ENCODE data around the gene BLNK. TPM values are rescaled to one million over a fixed set of nuclear protein-coding genes. Genes with fewer than 3 reads are reported as not detected.

BLNK gene
- total and polyA plus RNA-seq, 9 donors, result 1.2 to 3.2 (median 1.6) TPM

GRCh38 chr10:96305019-96305418, 33.6 kb upstream of the BLNK start:
- H3K4me3 ChIP-seq (ENCODE audit: low read length), result no peak overlapping the region
- H3K27ac ChIP-seq (ENCODE audit: low read length), result no peak overlapping the region
- WGBS (ENCODE audit: insufficient coverage), result no CpG with 5 or more reads among the region's 3 CpGs
- peaks cover 6% of the 10 kb centered on the region for H3K27me3 ChIP-seq (ENCODE audit: control insufficient read depth, insufficient read depth, low read length)
- H3K4me1 ChIP-seq (ENCODE audit: control insufficient read depth, insufficient read depth, low read length), result no peaks in the 10 kb centered on the region
- no peaks in the 10 kb centered on the region for H3K9me3 ChIP-seq (replicated peaks; ENCODE audit: control insufficient read depth, low read depth, low read length)
- no peak for DNase-seq
- H3K36me3 ChIP-seq (ENCODE audit: control insufficient read depth, insufficient read depth, low read length), result no peaks in the 10 kb centered on the region

- DNase-seq, result no peak
- Histone ChIP-seq H3K4me1 (ENCODE audit: control insufficient read depth, insufficient read depth, low read length) (no peaks in the 10 kb centered on the region), H3K27me3 (ENCODE audit: control insufficient read depth, insufficient read depth, low read length) (peaks cover 8% of the 10 kb centered on the region), H3K27ac (ENCODE audit: low read length) (no peak within 1 kb of the TSS), H3K9me3 (replicated peaks; ENCODE audit: control insufficient read depth, low read depth, low read length) (no peaks in the 10 kb centered on the region), H3K4me3 (ENCODE audit: low read length) (no peak within 1 kb of the TSS), H3K36me3 (ENCODE audit: control insufficient read depth, insufficient read depth, low read length) (no peaks in the 10 kb centered on the region)
- 86% methylated on average over 7 of the region's 8 CpGs for WGBS (ENCODE audit: insufficient coverage)
These were observed 32.9 kb upstream of the BLNK start, which contains the start of gene DNTT for GRCh38 chr10:96304230-96304629. Gene DNTT, plus strand, starts transcription at chr10:96304434. Its CDS starts 64 bp downstream, at chr10:96304498.

- Histone ChIP-seq H3K27me3 (ENCODE audit: control insufficient read depth, insufficient read depth, low read length) (peaks cover 8% of the 10 kb centered on the region), H3K4me3 (ENCODE audit: low read length) (no peak overlapping the region), H3K27ac (ENCODE audit: low read length) (no peak overlapping the region), H3K36me3 (ENCODE audit: control insufficient read depth, insufficient read depth, low read length) (no peaks in the 10 kb centered on the region), H3K4me1 (ENCODE audit: control insufficient read depth, insufficient read depth, low read length) (no peaks in the 10 kb centered on the region), H3K9me3 (replicated peaks; ENCODE audit: control insufficient read depth, low read depth, low read length) (no peaks in the 10 kb centered on the region)
- no peak for DNase-seq
- WGBS (ENCODE audit: insufficient coverage), result no CpG with 5 or more reads among the region's 1 CpG
These were observed 30.2 kb upstream of the BLNK start for GRCh38 chr10:96301616-96302015.

GRCh38 chr10:96299383-96299782, 28.0 kb upstream of the BLNK start:
- Histone ChIP-seq H3K4me3 (ENCODE audit: low read length) (no peak overlapping the region), H3K27ac (ENCODE audit: low read length) (no peak overlapping the region), H3K4me1 (ENCODE audit: control insufficient read depth, insufficient read depth, low read length) (no peaks in the 10 kb centered on the region), H3K36me3 (ENCODE audit: control insufficient read depth, insufficient read depth, low read length) (no peaks in the 10 kb centered on the region), H3K27me3 (ENCODE audit: control insufficient read depth, insufficient read depth, low read length) (peaks cover 8% of the 10 kb centered on the region), H3K9me3 (replicated peaks; ENCODE audit: control insufficient read depth, low read depth, low read length) (no peaks in the 10 kb centered on the region)
- WGBS (ENCODE audit: insufficient coverage), result no CpG with 5 or more reads among the region's 5 CpGs
- DNase-seq, result no peak

- peaks cover 6% of the 10 kb centered on the region for H3K27me3 ChIP-seq (ENCODE audit: control insufficient read depth, insufficient read depth, low read length)
- 69% methylated on average over 2 of the region's 3 CpGs for WGBS (ENCODE audit: insufficient coverage)
These were observed 27.0 kb upstream of the BLNK start for GRCh38 chr10:96298362-96298761.

GRCh38 chr10:96297486-96297885, 26.1 kb upstream of the BLNK start:
- H3K36me3 ChIP-seq (ENCODE audit: control insufficient read depth, insufficient read depth, low read length), result no peaks in the 10 kb centered on the region
- H3K4me3 ChIP-seq (ENCODE audit: low read length), result no peak overlapping the region
- H3K9me3 ChIP-seq (replicated peaks; ENCODE audit: control insufficient read depth, low read depth, low read length), result no peaks in the 10 kb centered on the region
- no peaks in the 10 kb centered on the region for H3K4me1 ChIP-seq (ENCODE audit: control insufficient read depth, insufficient read depth, low read length)
- no peak for DNase-seq
- no peak overlapping the region for H3K27ac ChIP-seq (ENCODE audit: low read length)
- 55% methylated on average over 1 of the region's 2 CpGs for WGBS (ENCODE audit: insufficient coverage)
- H3K27me3 ChIP-seq (ENCODE audit: control insufficient read depth, insufficient read depth, low read length), result peaks cover 6% of the 10 kb centered on the region

More at GRCh38 chr10:96298362-96298761, 27.0 kb upstream of the BLNK start:
- Histone ChIP-seq H3K27ac (ENCODE audit: low read length) (no peak overlapping the region), H3K4me3 (ENCODE audit: low read length) (no peak overlapping the region), H3K36me3 (ENCODE audit: control insufficient read depth, insufficient read depth, low read length) (no peaks in the 10 kb centered on the region), H3K4me1 (ENCODE audit: control insufficient read depth, insufficient read depth, low read length) (no peaks in the 10 kb centered on the region), H3K9me3 (replicated peaks; ENCODE audit: control insufficient read depth, low read depth, low read length) (no peaks in the 10 kb centered on the region)
- no peak for DNase-seq

- H3K27me3 ChIP-seq (ENCODE audit: control insufficient read depth, insufficient read depth, low read length), result peaks cover 3% of the 10 kb centered on the region
- 80% methylated on average over 1 of the region's 4 CpGs for WGBS (ENCODE audit: insufficient coverage)
- H3K4me1 ChIP-seq (ENCODE audit: control insufficient read depth, insufficient read depth, low read length), result no peaks in the 10 kb centered on the region
- H3K9me3 ChIP-seq (replicated peaks; ENCODE audit: control insufficient read depth, low read depth, low read length), result no peaks in the 10 kb centered on the region
- H3K36me3 ChIP-seq (ENCODE audit: control insufficient read depth, insufficient read depth, low read length), result no peaks in the 10 kb centered on the region
- no peak for DNase-seq
- no peak overlapping the region for H3K27ac ChIP-seq (ENCODE audit: low read length)
- no peak overlapping the region for H3K4me3 ChIP-seq (ENCODE audit: low read length)
These were observed 24.1 kb upstream of the BLNK start for GRCh38 chr10:96295475-96295874.

- Histone ChIP-seq H3K36me3 (ENCODE audit: control insufficient read depth, insufficient read depth, low read length) (no peaks in the 10 kb centered on the region), H3K4me3 (ENCODE audit: low read length) (no peak overlapping the region), H3K27ac (ENCODE audit: low read length) (no peak overlapping the region), H3K4me1 (ENCODE audit: control insufficient read depth, insufficient read depth, low read length) (no peaks in the 10 kb centered on the region), H3K9me3 (replicated peaks; ENCODE audit: control insufficient read depth, low read depth, low read length) (no peaks in the 10 kb centered on the region), H3K27me3 (ENCODE audit: control insufficient read depth, insufficient read depth, low read length) (no peaks in the 10 kb centered on the region)
- peak; percentile 73 for DNase-seq
- WGBS (ENCODE audit: insufficient coverage), result 40% methylated on average over 4 of the region's 7 CpGs
These were observed 21.9 kb upstream of the BLNK start for GRCh38 chr10:96292971-96293920.

- DNase-seq, result no peak
These were observed 19.2 kb upstream of the BLNK start for GRCh38 chr10:96290368-96291133.

GRCh38 chr10:96289218-96289910, 18.0 kb upstream of the BLNK start:
- no peak overlapping the region for H3K4me3 ChIP-seq (ENCODE audit: low read length)
- no peaks in the 10 kb centered on the region for H3K4me1 ChIP-seq (ENCODE audit: control insufficient read depth, insufficient read depth, low read length)
- DNase-seq, result no peak
- H3K9me3 ChIP-seq (replicated peaks; ENCODE audit: control insufficient read depth, low read depth, low read length), result no peaks in the 10 kb centered on the region
- H3K27ac ChIP-seq (ENCODE audit: low read length), result no peak overlapping the region
- no peaks in the 10 kb centered on the region for H3K27me3 ChIP-seq (ENCODE audit: control insufficient read depth, insufficient read depth, low read length)
- no peaks in the 10 kb centered on the region for H3K36me3 ChIP-seq (ENCODE audit: control insufficient read depth, insufficient read depth, low read length)
- 90% methylated on average over 2 of the region's 9 CpGs for WGBS (ENCODE audit: insufficient coverage)

More at GRCh38 chr10:96290368-96291133, 19.2 kb upstream of the BLNK start:
- Histone ChIP-seq H3K27me3 (ENCODE audit: control insufficient read depth, insufficient read depth, low read length) (no peaks in the 10 kb centered on the region), H3K36me3 (ENCODE audit: control insufficient read depth, insufficient read depth, low read length) (no peaks in the 10 kb centered on the region), H3K4me3 (ENCODE audit: low read length) (no peak overlapping the region), H3K27ac (ENCODE audit: low read length) (no peak overlapping the region), H3K9me3 (replicated peaks; ENCODE audit: control insufficient read depth, low read depth, low read length) (no peaks in the 10 kb centered on the region), H3K4me1 (ENCODE audit: control insufficient read depth, insufficient read depth, low read length) (no peaks in the 10 kb centered on the region)
- WGBS (ENCODE audit: insufficient coverage), result 67% methylated on average over 3 of the region's 4 CpGs

Data from muscle of leg (tissue), 11 donors.